ENCODE data around the gene HRK.
A peak's percentile ranks its signal among the peaks of the same experiment; 100 is the strongest.

Gene HRK

GRCh38 chr12:116916714-116917114 is 35.5 kb upstream of the HRK start:
- CTCF ChIA-PET: interaction anchor here (1.0 to 2.1 kb wide), 3 partner anchors 12 to 54 kb away, joined by 3 to 6 read pairs (median 3); no protein-coding TSS in a partner anchor
- DNase-seq (ENCODE audit: extremely low spot score): peak; percentile 38
- POLR2A ChIA-PET: interaction anchor here (0.6 kb wide), 1 partner anchor 230 kb away, joined by 5 read pairs; no protein-coding TSS in a partner anchor
- TF ChIP-seq CTCF (IDR thresholded peaks at IDR 0.05; ENCODE audit: control extremely low read depth, extremely low read depth, low read depth, missing control alignments): no peak

GRCh38 chr12:116916122-116916521 is 34.9 kb upstream of the HRK start:
- DNase-seq (ENCODE audit: extremely low spot score): no peak
- TF ChIP-seq CTCF (IDR thresholded peaks at IDR 0.05; ENCODE audit: control extremely low read depth, extremely low read depth, low read depth, missing control alignments): no peak
- ChIA-PET CTCF (interaction anchor here (1.0 to 2.1 kb wide), 3 partner anchors 12 to 53 kb away, joined by 3 to 6 read pairs (median 3); no protein-coding TSS in a partner anchor), POLR2A (no interaction called here)

- ChIA-PET POLR2A (no interaction called here), CTCF (no interaction called here)
- no peak for DNase-seq (ENCODE audit: extremely low spot score)
- TF ChIP-seq CTCF (IDR thresholded peaks at IDR 0.05; ENCODE audit: control extremely low read depth, extremely low read depth, low read depth, missing control alignments): no peak
These were observed 34.1 kb upstream of the HRK start for GRCh38 chr12:116915326-116915725.

GRCh38 chr12:116910645-116911451 is 29.6 kb upstream of the HRK start, which contains the start of gene FBXW8:
TSS of gene FBXW8 (plus strand) at chr12:116910950. CDS start at chr12:116911038, 88 bp downstream.
- peak; percentile 82 for DNase-seq (ENCODE audit: extremely low spot score)
- CTCF ChIA-PET: interaction anchor here (1.5 kb wide), 1 partner anchor 209 kb away, joined by 3 read pairs; no protein-coding TSS in a partner anchor
- TF ChIP-seq CTCF (IDR thresholded peaks at IDR 0.05; ENCODE audit: control extremely low read depth, extremely low read depth, low read depth, missing control alignments): no peak
- POLR2A ChIA-PET: no interaction called here

DNA sequence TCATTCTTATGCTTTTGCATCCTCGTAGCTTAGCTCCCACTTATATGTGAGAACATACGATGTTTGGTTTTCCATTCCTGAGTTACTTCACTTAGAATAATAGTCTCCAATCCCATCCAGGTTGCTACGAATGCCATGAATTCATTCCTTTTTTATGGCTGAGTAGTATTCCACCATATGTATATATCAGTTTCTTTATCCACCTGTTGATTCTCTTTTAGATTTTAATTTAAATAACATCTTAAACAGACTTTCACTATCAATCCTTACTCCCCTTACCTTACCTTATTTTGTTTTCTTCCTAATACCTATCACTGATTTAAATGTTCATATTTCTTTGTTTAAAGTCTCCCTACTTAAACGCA is 29.0 kb upstream of the HRK start:
- no peak for DNase-seq (ENCODE audit: extremely low spot score)
- POLR2A ChIA-PET: no interaction called here
- CTCF ChIA-PET: no interaction called here
- TF ChIP-seq CTCF (IDR thresholded peaks at IDR 0.05; ENCODE audit: control extremely low read depth, extremely low read depth, low read depth, missing control alignments): no peak

GRCh38 chr12:116906285-116906684 is 25.0 kb upstream of the HRK start:
- ChIA-PET CTCF (no interaction called here), POLR2A (no interaction called here)
- TF ChIP-seq CTCF (IDR thresholded peaks at IDR 0.05; ENCODE audit: control extremely low read depth, extremely low read depth, low read depth, missing control alignments): no peak
- no peak for DNase-seq (ENCODE audit: extremely low spot score)
